NCI-H446 (cell line): Measurements from ENCODE around the gene TLE2.
"Not testable (repeated sequence)": the region's sequence is repeated elsewhere in the genome, so short reads cannot be mapped to it uniquely, and the experiment has no call there.

ENCODE experiments used
- DNase-seq, 2 experiments: peaks; one replicate each; lab custom pipeline; 2025; lab: John Stamatoyannopoulos, UW

Gene TLE2

DNA sequence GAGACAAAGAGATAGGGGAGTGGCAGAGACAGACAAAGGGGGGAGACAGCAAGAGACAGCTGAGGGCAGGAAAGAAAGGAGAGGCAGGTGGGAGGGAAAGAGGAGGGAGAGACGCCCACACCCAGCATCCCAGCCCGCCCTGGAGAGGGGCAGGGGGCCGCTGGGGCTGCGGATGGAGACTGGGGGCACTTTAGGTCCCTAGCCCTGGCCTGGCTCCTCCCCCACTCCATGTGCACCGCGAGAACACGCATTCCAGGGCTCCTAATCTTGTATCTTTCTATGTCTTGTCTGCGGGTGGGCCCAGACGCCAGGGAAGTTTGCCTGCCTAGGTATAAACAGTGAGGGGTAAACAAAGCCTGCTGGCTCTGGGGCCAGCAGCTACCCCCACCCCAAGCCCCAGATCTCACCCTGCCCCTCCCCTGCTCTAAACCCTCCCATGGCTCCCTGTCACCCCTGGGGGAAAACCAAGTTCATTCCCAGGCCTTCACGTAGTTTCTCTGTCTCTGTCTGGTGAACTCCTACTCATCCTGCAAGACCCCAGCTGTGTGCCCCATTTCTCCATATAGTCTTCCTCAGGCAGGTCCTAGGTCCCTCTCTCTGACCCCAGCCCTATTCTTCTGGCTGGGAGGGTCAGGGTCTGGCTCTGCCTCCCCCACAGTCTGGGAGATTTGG lies 27.5 kb upstream of the TLE2 start:
- DNase-seq: no peak

DNA sequence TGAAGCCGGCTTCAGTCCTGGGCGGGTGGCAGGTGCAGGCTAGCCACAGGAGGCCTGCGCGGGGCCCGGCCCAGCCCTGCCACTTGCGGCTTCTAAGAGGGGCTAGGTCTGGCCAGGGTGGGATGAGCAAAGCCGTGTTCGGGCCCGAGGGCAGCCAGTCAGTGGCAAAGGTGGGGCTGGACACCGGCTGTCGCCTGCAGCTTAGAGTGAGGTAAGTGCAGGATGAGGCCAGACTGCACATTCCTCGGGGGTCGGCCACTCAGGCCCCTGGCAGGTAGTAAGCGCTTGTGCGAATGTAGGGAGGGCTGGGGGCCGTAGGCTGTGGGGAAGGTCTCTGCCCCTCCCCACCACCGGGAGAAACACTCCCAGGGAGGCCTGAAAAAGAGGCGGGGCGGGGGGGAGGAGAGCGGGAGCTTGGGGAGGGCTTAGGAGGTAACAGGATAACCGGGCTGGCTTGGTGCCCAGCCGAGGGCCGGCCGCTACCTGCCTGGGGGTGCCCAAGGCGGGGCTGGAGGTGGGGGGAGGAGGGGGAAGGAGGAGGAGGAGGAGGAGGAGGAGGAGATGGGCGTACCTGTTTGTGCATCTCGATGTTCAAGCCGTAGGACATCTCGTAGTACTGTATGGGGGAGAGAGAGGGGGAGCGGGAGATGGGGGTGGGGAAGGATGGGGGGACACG lies 26.8 kb upstream of the TLE2 start:
- DNase-seq: peak in 1 of 2 experiments; percentile 70

DNA sequence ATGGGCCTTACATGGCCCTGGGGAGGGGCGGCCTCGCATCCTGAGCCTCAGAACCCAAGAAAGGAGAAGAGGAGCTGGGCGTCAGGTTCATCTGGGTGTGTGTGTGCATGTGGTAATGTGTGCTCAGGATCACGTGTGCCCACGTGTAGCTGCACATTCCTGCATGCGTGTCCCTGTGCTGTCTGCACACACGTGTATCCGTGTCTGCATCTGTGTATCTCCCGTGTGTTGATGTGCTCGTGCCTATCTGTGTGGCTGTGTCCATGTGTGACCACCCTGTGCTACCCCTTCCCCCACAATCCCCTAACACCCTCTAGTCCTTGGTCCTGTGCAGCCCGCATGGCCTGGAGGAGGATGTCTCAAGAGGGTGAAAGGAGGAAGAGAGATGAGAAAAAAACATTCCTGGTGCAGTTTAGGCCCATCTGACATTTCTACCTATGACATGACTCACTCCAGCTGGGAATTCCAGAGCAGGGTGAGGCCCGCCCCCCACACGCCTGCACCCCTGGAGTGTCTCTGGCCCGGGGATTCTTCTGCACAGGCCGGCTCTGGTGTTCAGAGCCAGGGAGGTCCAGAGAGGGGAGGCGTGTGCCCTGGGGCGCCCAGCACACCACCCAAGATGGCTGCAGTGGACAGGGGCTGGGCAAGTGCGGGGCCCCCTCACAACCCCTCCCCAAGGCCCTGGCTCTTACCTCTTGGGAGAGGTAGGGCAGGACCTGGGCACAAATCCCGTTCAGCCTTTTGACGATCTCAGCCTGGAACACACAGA lies 26.1 kb upstream of the TLE2 start:
- no peak for DNase-seq

DNA sequence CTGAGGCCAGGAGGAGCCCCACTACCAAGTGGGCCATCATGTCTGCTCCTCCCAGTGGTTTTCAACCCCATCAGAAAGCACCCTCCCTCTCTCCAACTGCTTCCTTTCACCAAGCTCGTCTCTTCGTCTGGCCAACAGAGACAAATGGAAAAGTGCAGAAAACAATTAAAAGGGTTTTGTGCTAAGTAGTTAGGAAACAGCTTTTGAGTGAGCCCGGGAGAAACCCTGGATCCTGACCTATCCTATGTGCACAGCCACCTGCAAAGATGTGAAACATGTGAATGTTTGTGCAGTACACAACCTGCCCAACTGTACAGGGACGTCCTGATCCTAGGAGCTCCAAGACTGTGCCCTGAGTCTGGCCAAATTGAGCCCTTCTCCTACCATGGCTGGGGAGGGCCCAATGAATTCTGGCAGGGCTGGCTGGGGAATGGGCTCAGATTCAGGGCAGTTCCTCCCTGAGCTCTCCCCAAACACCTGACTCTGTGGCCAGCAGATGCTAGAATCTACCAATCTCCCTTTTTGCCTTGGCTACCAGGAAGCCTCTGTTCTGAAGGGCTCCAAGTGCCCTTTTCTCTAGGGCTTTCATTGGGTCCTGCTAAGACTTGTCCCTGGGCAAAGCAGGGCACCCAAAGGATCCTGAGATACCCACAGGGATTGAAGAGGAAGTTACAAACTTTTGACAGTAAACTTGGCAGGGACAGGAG lies 25.3 kb upstream of the TLE2 start:
- DNase-seq: no peak

DNA sequence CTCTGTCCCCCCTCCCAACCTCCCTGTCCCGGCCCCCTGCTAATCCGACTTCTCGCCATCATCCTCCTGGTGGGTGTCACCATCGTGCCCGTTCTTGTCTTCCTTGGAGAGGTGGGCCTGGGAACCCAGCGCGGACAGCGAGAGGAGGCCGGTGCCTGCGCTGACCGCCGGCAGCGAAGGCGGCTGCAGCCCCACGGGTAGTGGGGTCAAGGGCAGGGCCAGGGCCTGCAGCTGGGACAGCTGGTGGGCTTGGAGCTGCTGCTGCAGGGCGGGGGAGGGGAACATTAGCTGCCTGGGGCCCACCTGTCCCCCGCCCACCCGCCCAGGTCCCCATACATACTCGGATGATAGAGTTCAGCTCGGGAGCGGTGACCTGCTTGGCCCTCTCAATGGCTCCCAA lies 24.7 kb upstream of the TLE2 start:
- no peak for DNase-seq

DNA sequence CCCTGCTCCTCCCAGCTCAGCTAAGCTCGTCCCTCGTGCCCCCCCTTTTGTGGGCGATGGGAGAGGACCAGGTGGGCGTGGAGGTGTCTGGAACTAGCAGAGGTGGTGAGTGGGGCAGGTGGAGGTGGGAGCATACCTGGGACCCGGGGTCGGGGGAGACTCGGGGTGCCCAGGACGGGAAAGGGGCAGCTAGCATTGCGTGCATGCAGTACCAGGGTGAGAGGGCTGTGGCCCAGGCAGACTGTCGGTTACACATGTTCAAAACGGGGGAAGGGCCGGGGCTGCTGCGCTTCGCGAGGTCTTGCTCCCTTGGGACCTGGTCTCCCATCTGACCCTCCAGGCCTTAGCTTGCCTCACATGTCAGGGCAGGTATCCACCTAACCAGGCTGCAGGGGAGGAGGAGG lies 24.1 kb upstream of the TLE2 start:
- no peak for DNase-seq

DNA sequence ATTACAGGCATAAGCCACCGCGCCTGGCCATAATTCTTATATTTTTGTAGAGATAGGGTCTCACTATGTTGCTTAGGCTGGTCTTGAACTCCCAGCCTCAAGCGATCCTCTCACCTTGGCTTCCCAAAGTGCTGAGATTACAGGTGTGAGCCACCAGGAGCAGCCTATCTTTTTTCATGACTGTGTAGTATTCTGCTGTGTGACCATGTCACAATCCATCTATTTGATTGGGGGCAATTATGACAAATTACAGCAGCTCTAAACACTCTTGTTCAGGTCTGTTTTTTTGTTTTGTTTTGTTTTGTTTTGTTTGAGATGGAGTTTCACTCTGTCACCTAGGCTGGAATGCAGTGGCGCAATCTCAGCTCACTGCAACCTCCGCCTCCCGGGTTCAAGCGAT lies 20.9 kb upstream of the TLE2 start:
- DNase-seq: not testable (repeated sequence)

DNA sequence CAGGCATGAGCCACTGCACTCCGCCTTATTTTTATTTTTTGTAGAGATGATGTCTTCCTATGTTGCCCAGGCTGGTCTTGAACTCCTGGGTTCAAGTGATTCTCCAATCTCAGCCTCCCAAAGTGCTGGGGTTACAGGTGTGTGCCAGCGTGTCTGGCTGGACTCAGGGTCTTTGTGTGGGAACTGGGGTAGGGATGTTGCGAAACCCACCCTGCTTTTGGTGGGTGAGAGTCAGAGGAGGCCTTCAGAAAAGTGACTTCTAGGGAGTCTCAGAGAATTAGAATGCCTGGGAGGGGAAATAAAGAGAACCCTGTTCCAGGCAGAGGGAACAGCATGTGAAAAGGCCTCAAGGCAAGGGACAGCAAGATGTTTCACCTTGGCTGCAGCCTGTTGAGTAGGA lies 20.0 kb upstream of the TLE2 start:
- no peak for DNase-seq

DNA sequence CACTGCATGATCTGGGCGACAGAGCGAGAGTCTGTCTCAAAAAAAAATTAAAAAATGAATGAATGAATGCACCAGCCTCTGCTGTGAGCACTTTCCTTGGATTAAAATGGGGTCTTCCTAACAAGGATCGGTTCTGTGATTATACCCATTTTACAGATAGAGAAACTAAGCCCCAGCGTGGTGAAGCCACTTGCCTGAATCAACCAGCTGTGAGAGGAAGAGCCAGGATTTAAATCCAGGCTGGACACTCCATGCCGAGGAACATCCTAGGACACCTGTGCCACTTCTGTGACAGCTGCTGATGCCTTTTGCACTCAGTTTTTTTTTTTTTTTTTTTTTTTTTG lies 19.1 kb upstream of the TLE2 start:
- DNase-seq: no peak

DNA sequence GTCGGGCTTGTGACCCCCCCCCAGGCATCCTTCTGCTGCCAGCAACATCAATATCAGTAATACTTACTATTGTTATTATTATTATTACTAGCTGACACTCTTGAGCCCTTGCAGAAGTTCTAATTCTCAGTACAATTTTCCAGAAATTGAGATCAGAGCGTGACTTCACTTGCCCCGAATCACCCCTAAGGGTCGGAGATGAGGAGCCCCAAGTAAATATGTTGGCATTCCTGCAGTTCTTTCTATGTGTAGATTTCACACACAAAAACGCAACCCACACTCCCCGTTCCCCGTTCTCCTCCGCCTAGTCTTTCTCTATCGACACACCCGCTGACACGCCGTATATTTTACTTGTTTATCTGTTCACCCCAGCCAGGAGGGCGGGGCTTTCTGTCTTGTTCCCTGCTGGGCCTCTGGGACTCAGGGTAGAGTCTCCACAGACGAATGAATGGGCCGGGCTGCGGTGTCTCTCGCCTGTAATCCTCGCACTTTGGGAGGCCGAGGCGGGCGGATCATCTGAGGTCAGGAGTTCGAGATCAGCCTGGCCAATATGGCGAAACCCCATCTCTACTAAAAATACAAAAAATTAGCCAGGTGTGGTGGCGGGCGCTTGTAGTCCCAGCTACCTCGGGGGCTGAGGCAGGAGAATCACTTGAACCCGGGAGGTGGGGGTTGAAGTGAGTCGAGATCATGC lies 18.6 kb upstream of the TLE2 start:
- peak; percentile 56 to 79 for DNase-seq

DNA sequence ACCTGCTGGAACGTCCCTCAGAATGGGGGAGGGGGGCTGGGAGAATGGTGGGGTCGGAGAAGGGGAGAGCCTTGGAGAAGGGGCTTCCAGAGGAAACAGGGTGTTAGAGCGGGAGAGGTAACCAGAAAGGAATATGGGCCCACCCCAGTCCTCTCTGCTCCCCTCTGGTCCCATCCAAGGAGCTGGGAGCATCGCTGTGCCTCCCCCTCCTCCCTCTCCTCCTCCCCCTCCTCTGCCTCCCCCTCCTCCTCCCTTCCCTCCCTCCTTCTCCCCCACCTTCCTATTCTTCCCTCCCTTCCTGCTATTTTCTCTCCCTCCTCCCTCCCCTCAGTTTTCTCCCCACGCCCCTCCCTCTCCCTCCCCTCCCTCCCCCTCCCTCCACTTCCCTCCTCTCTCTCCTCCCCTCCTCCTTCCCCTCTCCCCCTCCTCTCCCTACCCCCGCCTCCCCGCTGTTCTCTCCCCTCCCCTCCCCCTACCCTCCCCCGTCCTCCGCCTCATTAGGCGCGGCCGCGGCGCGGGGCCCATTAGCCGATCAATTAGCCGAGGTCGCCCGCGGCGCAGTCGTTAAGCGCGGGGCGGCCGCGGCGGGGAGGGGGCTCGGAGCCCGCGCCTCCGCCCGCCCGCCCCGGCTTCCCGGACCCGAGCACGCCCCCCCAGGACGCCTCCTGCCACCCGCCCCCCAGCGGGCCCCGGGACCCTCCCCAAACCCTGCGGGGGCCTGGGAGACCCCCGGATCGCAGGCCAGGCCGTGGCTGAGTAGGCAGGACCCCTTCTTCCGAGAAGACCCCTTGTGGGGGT lies 17.8 kb upstream of the TLE2 start:
- DNase-seq: peak in 1 of 2 experiments; percentile 65

DNA sequence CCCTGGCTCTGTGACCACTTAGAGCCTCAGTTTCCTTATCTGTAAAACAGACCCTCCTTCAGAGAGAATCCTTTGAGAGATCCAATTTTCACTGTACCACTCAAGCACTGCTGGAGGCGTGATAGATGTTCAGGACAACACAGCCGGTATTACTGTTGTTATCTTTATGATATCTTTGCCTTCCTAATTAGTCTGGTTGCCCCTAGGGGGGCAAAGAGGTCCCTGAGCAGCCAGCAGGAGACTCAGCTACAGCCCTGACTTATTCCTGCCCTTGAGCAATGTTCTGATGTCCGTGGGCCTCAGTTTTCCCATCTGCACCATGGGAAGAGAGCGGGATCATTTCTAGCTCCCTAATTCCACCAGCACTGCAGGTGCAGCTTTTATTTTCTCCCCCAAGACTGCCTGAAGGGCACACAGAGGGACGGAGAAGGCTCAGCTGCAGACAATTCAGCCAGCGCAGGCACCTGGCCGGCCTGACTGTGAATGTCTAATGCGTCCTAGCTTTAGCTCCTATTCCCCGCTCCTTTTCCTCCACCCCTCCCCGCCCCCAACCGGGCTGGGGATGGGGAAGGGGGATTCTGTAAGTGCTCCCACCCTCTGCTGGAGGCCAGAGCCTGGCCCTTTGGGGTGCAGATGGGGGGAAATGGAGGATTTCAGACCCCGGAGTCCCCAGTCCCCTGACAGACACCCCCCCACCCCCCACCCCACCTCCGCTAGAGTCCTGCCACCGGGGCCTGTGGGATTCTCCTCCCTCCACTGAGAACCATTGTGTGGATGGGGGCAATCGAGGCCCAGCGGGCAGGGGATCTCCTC lies 17.0 kb upstream of the TLE2 start:
- DNase-seq: no peak

DNA sequence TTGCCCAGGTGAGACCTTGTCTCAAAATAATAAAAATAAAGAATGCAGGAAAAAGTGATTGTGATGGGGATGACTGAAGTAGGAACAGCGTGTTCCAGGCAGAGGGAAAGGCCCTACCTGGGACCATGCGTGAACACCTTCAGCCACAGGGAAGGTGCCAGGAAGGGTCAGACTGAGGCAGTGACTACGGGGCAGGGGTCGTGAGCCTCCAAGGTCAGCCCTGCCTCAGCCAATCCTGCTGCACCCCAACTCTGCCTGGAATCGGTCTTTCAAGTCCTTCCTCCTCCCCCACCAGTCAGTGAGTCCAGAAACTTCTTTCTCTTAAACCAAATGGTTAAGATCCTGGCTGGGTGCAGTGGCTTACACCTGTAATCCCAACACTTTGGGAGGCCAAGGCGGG lies 16.1 kb upstream of the TLE2 start:
- no peak for DNase-seq

DNA sequence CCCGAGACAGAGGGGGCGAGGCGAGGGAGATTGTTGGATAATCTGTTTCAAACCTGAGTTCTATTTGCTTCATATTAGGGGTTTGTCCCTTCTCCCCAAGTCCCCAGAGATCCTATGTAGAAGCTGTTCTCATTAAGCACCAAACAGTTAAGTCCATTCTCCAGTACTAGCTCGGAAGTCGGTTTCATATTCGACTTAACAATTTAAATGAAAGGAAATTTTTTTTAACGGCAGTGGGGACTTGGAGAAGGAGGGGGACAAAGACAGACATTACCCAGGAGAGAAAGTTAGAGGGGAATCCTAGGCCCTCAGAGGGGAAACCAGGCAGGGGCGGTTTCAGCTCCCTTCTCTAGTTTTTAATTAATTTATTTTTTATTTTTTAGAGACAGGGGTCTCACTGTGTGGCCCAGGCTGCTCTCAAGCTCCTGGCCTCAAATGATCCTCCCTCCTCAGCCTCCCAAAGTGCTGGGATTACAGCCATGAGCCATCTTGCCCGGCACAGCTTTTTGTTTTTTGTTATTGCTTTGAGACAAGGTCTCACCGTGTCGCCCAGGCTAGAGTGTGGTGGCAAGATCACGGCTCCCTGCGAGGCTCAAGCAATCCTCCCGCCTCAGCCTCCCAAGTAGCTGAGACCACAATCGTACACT lies 13.7 kb upstream of the TLE2 start:
- no peak for DNase-seq

DNA sequence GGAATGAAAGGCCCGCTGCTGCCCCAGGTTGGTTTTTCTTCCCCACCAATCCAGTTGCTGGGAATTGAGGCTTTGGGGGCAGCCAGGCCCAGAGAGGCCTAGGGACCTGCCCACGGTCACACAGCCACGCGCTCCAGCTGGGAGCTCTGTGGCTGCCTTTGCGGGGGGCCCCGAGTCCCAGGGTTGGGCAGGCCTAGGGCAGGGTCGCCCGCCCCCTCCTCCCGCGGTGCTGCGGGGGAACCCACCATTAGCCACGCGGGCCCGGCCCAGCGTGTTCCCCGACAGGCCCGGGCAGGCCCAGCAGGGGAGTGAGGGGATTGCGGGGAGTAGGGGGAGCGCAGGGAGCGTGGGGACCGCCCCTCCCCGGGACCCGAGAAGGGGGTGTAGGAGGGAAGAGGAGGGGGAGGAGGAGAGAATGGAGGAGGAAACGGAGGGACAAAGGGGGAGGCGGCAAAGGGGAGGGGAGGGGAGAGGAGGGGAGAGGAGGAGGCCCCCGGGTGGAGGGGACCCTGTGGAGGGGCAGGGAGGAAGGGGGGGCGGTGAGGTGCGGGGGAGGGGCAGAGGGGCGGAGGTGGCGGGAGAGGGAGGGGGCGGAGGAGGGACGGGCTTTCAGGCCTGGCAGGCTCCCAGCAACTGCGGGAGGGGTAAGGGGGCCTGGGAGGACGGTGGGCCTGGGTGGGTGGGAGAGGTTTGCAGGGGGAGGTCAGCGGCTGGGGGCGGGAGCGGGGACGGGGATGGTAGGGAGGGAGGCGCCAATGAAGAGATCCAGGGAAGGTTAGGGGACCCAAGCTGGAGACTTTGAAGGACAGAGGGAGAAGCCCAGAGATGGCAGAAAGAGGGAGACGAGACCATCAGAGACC lies 12.9 kb upstream of the TLE2 start:
- no peak for DNase-seq

DNA sequence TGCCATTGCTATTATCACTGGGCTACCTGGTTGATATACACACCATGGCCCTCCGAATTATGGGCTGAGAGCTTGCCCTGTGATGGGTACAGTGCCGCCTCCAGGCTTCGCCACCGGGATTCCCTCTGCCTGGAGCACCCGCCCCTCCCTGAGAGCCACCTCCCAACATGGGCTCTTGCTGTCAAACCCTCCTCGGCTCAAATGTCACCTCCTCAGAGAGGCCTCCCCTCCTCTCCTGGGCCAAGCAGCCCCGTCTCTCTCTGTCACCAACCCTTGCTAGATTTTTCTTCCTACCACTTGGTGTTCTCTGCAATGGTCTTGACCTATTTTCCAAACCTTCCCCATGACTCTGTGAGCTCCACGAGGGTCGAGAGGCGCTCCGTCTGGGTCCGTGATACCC lies 12.2 kb upstream of the TLE2 start:
- no peak for DNase-seq

DNA sequence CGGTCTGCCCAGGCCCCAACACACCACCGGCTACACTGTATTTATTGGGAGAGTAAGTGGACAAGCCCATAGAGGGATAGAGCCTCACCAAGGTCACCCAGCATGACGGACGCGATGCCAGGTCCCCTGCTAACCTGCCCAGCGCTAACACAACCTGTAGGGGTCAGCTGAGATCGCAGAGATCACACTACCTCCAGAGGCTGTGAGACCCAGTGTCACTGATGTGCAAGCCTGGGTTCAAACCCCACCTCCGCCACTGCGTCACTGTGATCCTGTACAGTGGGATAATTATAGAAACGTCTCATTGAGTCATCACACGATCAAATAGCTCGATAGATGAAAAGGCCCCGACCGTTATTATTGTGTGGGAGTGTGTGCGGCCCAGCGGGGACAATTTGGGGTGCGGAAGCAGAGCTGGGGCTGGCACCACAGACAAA lies 10.6 kb upstream of the TLE2 start:
- DNase-seq: no peak

DNA sequence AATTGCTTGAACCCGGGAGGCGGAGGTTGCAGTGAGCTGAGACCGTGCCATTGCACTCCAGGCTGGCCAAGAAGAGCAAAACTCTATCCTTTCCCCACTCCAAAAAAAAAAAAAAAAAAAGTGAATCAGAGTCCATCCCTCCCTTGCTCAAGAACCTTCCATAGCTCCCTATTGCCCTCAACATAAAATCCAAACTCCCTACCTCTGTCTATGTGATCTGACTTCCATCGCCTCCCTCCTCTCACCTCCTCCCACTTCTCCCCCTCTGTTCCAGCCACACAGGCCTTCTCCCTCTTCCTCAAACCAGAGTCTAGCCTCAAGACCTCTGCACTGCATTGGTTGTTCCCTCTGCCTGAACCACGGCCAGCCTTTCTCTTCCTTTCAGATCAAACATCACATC lies 10.0 kb upstream of the TLE2 start:
- DNase-seq: no peak

DNA sequence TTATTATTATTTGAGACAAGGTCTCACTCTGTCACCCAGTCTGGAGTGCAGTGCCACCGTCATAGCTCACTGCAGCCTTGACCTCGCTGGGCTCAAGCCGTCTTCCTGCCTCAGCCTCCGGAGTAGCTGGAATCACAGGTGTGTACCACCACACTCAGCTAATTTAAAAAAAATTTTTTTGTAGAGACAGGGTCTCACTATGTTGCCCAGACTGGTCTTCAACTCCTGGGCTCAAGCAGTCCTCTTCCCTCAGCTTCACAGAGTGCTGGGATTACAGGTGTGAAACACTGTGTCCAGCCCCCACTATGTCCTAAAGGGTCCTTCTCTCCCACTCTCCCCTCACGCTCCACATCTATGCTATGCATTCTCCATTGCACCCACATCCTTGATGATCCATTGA lies 9.1 kb upstream of the TLE2 start:
- no peak for DNase-seq
